GM12874 (cell line): ENCODE data around the gene KMT2C.

Experiments used
- TF ChIP-seq, protein P1 (sequence below): IDR thresholded peaks from 2 replicates; pipeline ENCODE4 v1.5.1; 2011; ENCODE audit warnings: low read depth, mild to moderate bottlenecking, control low read depth, low read length, moderate library complexity; ENCODE audit not compliant: insufficient read depth

The KMT2C gene

GRCh38 chr7:152344253-152344652, 91.5 kb downstream of the KMT2C start:
- TF ChIP-seq, protein P1, sequence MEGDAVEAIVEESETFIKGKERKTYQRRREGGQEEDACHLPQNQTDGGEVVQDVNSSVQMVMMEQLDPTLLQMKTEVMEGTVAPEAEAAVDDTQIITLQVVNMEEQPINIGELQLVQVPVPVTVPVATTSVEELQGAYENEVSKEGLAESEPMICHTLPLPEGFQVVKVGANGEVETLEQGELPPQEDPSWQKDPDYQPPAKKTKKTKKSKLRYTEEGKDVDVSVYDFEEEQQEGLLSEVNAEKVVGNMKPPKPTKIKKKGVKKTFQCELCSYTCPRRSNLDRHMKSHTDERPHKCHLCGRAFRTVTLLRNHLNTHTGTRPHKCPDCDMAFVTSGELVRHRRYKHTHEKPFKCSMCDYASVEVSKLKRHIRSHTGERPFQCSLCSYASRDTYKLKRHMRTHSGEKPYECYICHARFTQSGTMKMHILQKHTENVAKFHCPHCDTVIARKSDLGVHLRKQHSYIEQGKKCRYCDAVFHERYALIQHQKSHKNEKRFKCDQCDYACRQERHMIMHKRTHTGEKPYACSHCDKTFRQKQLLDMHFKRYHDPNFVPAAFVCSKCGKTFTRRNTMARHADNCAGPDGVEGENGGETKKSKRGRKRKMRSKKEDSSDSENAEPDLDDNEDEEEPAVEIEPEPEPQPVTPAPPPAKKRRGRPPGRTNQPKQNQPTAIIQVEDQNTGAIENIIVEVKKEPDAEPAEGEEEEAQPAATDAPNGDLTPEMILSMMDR: no peak

- TF ChIP-seq, protein P1: no peak
These were observed 93.0 kb downstream of the KMT2C start for GRCh38 chr7:152342796-152343195.

DNA sequence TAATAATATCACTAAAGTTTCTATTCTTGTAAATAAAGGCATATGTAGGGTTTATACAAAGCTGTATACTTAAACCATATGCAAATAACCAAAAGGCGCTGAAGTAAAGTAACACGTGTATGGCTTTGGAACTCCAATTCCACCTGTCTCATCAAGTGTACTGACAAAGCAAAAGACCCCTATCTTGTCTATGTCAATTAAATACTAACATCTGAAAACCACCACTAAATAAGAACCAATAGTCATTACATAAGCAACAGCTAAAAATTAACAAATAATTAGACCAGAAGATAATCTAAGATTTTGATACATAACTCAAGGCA, 93.9 kb downstream of the KMT2C start:
- TF ChIP-seq, protein P1: no peak

DNA sequence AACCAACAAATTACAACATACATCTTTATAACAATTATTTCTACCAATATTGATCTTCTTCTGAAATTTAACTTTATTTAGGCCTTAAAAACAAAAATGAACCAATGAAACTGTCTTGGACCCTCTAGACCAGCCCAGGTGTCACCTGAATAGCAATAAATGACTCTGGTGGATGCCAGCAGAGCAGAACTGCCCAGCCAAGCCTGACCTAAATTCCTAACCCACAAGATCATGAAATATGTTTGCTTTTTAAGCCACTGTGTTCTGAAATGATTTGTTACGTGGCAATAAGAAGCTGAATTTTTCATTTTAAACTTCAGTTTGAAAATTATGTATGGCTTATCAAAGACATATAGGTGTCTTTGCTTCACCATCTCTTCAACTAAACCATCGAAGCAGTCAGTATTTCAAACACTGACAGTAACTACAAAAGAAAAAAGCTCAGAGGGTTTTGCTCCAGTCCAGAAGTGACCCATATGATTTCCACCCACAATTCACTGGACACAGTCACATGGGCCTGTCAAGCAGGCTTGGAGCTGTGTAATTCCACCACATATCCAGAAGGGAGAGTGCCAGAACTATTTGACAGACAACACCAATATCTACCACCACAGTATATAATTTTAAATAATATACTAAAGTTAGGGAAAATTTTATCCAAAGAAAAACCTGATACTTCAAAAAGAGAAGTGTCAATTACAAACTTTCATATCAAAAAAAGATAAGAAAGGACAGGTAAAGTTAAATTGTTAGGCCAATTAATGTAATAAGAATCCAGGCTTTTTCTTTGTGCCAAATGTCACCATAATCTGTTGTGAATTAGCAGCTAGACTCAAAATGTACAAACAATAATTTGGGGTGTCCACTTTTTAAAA, 94.5 kb downstream of the KMT2C start:
- TF ChIP-seq, protein P1: no peak

- TF ChIP-seq, protein P1: no peak
These were observed 95.6 kb downstream of the KMT2C start for GRCh38 chr7:152340161-152340560.

GRCh38 chr7:152338561-152338960, 97.2 kb downstream of the KMT2C start:
- TF ChIP-seq, protein P1: no peak

DNA sequence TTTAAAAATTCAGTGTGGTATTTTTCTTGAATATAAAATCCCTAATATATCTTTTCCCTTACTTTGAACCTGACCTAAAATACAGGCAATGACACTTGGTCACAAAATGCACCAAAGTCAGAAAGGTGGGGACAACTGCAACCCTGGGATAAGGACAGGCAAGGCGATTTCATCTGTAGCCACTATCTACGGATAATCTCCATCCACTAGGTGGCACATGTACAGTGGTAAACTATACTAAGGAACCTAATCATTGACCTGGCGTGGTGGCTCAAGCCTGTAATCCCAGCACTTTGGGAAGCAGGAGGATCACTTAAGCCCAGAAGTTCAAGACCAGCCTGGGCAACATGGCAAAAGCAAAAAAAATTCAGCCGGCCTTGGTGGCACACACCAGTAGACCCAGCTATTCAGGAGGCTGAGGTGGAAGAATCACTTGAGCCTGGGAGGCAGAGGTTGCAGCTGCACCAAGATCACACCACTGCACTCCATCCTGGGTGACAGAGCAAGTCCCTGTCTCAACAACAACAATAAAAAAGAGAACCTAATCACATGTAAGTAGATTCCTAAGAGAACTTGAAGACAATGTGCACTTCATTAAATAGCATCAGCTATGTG, 98.9 kb downstream of the KMT2C start:
- TF ChIP-seq, protein P1: peak; percentile 50
